GM21390 (cell line): ENCODE measurements around the gene SLC22A23.

Experiments
- ATAC-seq: cut with Tn5 transposase; IDR thresholded peaks from one replicate; pipeline ENCODE4 v1.9.1; 2021; ENCODE audit not compliant: unreplicated experiment

Gene SLC22A23

GRCh38 chr6:3231247-3232016 is 225.4 kb downstream of the SLC22A23 start:
- ATAC-seq: no peak

DNA sequence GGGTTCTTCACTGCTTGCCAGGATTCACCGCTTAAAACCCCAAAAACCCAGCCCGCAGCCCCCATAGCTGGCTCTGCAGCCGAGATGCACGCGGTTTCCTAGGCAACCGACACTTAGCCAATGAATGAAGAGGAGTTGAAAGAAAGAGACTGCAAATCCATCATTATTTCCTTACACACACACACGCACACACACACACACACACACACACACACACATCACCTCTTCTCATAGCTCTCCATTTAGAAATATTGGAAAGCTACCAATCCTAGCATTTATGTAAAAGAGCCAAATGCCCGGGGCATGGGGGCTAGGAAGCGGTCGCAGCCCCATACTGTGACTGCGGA is 226.0 kb downstream of the SLC22A23 start:
- no peak for ATAC-seq

GRCh38 chr6:3230256-3230882 is 226.5 kb downstream of the SLC22A23 start:
- no peak for ATAC-seq

DNA sequence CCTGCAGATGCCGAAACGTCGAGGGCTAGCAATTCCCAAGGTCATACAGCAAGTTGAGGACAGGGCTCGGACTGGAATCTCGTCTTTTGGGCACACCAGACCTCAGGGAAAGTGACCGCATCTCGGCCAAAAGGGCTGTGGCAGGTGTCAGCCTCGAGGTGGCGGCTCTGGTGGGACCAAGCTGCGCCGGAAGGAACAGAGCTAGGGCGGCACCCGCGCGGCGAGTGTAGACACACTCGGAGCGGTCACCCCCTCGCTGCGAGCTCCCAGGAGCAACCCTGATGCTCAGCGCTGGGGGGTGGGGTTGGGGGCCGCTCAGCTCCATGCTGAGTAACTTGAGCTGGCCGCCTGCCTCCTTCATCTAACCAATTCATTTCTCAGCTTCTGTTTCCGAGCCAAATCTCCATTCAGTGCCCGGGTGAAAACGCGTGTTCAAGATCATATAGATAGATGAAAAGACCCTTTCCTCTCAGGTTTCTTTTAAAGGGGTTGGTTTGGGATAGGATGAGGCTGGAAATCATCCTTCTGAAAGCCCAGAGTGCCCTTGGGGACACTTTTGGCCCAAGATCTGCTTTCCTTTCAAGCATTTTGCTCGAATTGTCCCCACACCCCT is 227.2 kb downstream of the SLC22A23 start:
- ATAC-seq: no peak

DNA sequence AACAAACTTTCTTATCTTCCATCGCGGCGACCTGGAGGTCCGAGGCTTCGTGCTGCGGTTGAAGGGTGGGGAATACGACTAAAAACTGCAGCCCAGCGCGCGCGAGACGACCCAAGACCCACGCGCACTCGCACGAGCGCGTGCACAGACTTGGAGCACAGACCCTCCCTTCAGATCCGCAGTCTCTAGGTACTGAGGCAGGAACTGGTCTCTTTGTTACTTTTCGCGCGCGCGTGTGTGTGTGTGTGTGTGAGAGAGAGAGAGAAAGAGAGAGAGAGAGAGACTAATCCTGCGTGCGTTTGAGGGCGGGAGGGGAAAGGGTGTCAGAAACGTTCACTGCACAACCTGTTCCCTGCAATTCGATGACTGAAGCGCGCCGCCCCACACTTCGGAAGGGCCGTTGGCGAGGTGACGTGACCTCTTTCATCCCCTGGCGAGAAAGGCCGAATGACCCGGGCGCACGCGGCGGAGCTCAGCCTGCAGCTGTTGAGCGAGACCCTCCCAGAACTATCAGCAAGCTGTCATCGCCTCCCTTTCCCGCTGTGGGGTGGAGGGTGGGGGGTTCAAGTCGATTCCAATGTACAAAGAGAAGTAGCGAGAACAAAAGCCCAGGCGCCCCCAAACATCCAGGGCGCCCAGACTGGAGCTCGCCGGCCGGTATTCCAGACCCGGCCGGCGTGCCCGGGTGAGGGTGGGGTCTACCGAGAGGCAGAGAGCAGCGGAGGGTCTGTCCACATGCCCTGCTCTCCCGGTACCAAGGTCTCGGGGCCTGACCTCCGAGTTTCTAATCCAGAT is 227.9 kb downstream of the SLC22A23 start:
- ATAC-seq: no peak

GRCh38 chr6:3228046-3228671 is 228.7 kb downstream of the SLC22A23 start:
- ATAC-seq: no peak

DNA sequence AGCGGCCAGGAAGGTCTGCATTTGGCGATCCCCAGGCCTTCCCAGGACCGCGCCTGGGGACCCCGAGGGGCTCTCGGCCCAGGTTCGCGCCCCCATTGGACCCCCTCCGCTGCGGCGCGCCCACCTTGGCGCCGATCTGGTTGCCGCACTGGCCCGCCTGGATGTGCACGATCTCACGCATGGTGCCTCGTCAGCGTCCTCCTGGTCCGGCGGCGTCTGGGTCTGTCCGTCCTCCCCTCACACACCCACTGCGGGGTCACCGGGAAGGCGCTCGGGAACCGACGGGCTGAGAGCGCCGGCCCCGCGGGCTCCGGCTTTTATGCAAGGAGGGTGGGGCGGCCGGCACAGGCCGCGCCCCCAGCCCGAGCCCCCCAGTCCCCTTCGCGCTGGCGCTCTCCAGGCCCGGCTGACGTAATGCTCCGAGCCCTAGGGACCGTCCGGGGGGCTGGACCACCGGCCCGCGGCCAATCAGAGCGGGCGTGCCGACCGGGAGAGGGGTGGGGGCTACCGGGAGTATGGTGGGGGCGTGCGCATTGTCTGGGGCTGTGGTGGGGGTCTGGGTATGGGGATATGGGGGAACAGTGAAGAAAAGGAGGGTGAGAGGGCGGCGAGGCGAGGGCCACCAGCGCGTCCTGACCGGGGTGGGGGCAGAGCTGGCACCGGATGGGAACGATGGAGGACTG is 229.3 kb downstream of the SLC22A23 start, which contains the start of gene TUBB2B:
TSS of gene TUBB2B (minus strand) at position 291 of the 683 bp plus-strand sequence. CDS start at position 181, 110 bp downstream.
- ATAC-seq: no peak

DNA sequence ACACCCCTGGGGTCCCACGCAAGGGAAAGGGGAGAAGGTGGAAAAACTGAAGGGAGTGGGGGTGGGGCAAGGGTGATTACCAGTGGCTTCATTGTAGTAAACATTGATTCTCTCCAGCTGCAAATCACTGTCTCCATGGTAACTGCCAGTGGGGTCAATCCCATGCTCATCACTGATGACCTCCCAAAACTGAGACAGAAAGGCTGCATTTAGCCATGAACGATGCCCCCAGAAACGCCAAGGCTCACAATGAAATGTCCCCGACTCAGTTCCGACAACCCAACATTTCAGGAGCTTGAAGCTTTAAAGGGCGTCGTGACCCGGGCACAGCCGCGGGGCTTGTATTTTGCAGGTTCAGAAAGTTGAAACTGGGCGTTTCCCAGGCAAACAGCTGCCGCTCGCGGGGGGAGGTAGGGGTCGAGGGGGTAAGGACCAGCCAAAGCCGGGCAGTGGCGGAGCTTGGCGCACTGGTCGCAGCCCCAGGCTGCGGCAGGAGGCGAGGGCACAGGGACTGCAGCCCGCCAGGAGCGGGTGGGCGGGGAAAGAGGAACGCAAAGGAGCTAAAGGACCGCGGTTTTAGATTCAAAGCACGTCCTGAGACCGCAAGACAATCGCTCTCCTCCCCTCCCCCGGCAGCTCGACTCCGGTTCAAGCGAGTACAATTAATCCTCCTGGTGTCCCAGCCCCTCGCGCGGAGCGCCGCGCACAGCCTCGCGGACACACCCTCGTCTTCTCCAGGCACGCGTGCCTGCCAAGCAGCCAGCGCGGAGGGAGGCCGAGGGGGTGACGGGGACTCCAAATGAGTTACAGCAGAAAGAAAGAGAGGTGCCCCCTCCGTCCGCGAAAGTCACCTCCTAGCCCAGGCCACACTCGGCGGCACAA is 230.1 kb downstream of the SLC22A23 start:
- ATAC-seq: no peak

DNA sequence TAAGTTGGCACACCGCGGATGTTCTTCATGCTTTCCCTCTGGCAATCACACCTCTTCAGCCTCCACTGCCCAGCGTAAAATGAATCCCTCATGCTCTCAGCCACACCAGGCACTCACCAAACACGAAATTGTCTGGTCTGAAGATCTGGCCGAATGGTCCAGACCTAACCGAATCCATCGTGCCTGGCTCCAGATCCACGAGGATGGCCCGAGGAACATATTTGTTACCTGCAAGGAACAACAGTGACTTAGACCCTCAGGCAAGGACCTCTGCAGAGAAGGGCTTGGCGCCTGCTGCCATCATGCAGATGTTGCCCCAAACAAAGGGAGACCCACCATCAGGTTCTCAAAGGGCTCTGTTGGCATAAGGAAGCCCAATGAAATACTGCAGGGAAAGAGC is 230.8 kb downstream of the SLC22A23 start:
- ATAC-seq: no peak

- ATAC-seq: no peak
These were observed 234.3 kb downstream of the SLC22A23 start for GRCh38 chr6:3222506-3223038.

GRCh38 chr6:3221578-3221977 is 235.3 kb downstream of the SLC22A23 start:
- ATAC-seq: no peak

DNA sequence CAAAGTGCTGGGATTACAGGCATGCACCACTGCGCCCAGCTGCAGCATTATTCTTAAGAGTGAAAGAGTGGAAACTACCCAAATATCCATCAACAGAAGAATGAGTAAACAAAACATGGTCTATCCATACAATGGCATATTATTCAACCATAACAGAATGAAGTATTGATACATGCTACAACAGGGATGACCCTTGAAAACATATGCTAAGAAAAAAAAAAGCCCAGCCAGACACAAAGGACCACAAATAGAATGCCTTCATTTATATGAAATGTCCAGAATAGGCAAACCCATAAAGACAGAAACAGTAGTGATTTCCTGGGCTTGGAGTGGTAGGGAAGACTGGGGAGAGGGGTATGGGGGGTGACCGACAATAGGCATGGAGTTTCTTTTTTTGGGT is 236.5 kb downstream of the SLC22A23 start:
- no peak for ATAC-seq
